BLaER1 treated with 17β-estradiol and CSF1 and Interleukin-3, amounts not matched to agents 10 nM and 100 nM (cell line): Measurements from ENCODE around the gene GYG1.

Experiments
- H3K27ac ChIP-seq, 11 experiments: shearing (Covaris generic); formaldehyde crosslinking; 2 replicates each; pipeline ENCODE4 v1.8.1; 2022
- H3K27me3 ChIP-seq, 11 experiments: shearing (Covaris generic); formaldehyde crosslinking; 2 replicates each; pipeline ENCODE4 v1.8.1; 2022
- H3K36me3 ChIP-seq, 11 experiments: shearing (Covaris generic); formaldehyde crosslinking; 2 replicates each; pipeline ENCODE4 v1.8.1; 2022
- H3K4me1 ChIP-seq, 10 experiments: shearing (Covaris generic); formaldehyde crosslinking; 2 replicates each; pipeline ENCODE4 v1.8.1; 2022
- H3K4me2 ChIP-seq, 11 experiments: shearing (Covaris generic); formaldehyde crosslinking; 2 replicates each; pipeline ENCODE4 v1.8.1; 2022
- H3K4me3 ChIP-seq, 10 experiments: shearing (Covaris generic); formaldehyde crosslinking; 2 replicates each; pipeline ENCODE4 v1.8.1; 2022
- H3K9ac ChIP-seq, 11 experiments: shearing (Covaris generic); formaldehyde crosslinking; 2 replicates each; pipeline ENCODE4 v1.8.1; 2022
- H3K9me3 ChIP-seq, 11 experiments: shearing (Covaris generic); formaldehyde crosslinking; replicated peaks in 1 of 11; 2 replicates each; pipeline ENCODE4 v1.8.1; 2022
- H4K20me1 ChIP-seq, 11 experiments: shearing (Covaris generic); formaldehyde crosslinking; 2 replicates each; pipeline ENCODE4 v1.8.1; 2022
- Cebpa-rat ChIP-seq, 11 experiments: shearing (Covaris generic); IDR thresholded peaks; 2 replicates each; pipeline ENCODE4 v1.8.1; 2022

Gene GYG1

DNA sequence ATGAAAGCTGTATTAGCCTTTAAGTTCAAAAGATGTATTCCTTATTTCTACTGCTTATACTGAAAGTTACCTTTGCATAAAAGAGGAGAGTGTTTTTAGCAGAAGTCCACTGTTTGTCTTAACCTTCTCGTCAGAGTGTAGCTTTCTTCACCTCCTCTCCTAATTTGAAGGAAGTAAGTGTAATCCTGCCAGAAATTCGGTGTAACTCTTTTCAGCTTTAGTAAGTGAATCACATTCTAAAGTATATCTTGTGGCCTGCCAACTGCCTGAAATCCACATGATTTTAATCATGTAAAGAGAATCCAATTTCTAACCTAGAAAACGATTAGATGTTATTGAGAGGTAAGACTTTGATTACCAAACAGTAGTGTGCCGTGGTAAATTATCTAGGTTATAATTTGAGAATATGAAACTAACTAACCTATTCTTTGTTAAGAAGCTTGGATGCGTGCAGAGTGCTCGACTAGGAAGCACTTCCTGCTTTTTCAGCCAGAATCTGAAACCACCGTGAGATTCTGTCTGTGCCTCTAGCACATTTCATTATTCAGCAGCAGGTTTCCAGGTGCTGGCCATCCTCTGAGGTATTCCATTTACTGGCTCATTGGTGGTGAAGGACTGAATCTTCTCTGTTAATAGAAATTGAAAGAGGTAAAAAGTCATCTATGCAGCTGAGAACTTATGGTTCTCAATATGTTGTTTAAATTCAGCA is 7.5 kb downstream of the GYG1 start:
- no peak overlapping the region for H3K27ac ChIP-seq

DNA sequence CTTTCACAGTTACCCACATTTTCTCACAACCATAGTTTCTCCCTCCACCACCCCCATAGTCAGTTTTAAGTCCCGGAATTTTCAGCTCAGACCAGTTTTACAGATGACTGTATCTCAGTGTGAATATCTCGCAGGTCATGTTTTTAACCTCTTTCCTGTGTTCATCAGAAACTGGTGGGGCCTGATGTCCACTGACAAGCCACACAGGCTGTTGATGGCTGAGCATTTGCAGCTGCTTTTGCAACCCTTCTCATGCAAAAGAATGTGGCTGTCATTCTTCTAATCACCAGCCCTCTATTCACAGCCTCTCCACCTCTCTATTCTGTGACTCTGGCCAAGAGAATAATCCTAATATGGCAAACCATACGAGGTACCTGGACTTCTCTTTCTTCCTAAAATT is 8.5 kb downstream of the GYG1 start:
- Histone ChIP-seq H3K27me3 (no peaks in the 10 kb centered on the region), H4K20me1 (peaks cover 0 to 29% (median 4%) of the 10 kb centered on the region in 11 experiments; a peak in 9 of 22 replicates), H3K27ac (no peak overlapping the region), H3K36me3 (peaks cover 55 to 90% (median 70%) of the 10 kb centered on the region in 11 experiments), H3K9ac (no peak overlapping the region), H3K4me3 (no peak overlapping the region), H3K9me3 (no peaks in the 10 kb centered on the region), H3K4me1 (peaks cover 13 to 33% (median 17%) of the 10 kb centered on the region in 10 experiments), H3K4me2 (no peak overlapping the region)
- TF ChIP-seq Cebpa-rat (IDR thresholded peaks at IDR 0.05): no peak

More for the DNA sequence above, 7.5 kb downstream of the GYG1 start:
- no peak for TF ChIP-seq Cebpa-rat (IDR thresholded peaks at IDR 0.05)
- Histone ChIP-seq H3K9ac (no peak overlapping the region), H3K27me3 (no peaks in the 10 kb centered on the region), H4K20me1 (peaks cover 0 to 30% (median 6%) of the 10 kb centered on the region in 11 experiments; a peak in 9 of 22 replicates), H3K9me3 (no peaks in the 10 kb centered on the region), H3K36me3 (peaks cover 64 to 91% (median 80%) of the 10 kb centered on the region in 11 experiments), H3K4me3 (no peak overlapping the region), H3K4me1 (peaks cover 5 to 28% (median 12%) of the 10 kb centered on the region in 10 experiments), H3K4me2 (peak overlapping the region in 3 of 11 experiments; percentile 8 to 27 (median 21); a peak in 2 of 22 replicates)

DNA sequence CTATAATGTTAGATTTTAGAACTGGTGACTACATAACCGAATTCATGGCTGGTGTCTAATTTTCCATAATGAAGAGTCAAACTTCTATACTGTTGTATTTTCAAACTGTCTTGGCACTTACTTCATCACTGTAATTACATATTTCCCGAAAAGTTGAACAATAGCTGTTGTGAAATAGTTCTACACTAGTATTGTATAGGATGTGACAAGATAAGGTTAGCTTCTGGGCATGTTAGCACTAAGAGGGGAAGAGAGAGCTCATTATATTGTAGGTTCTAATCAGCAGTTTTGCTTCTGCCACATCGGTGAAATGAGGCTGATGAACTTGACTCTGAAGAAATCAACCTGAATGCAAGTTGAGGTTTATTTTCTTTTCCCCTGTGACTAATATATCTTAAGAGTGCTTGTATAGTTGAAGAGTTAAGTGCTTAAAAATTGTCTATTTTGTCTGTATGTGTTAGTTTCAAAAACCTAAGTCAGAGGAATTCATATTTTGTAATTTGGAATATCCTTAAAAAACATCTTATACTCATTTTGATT is 8.9 kb downstream of the GYG1 start:
- H4K20me1 ChIP-seq: peaks cover 0 to 29% (median 4%) of the 10 kb centered on the region in 11 experiments; a peak in 9 of 22 replicates

DNA sequence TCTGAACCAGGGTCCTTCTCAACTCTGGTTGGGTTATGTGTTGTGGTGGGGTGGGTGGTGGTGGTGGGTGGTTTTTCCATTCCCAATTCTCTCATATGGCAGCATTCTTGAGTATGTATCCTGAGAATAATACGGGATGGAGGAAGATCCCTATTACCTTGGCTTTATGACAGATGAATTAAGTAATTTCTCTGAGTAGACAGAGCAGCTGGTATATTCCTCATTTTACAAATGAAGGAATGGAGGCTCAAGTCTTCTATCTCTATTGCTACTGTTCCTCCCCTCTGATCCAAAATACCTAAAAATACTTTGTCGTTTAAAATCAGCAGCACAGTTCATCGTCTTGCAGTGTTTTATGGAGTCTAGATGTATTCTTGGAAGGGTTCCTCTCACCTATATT is 10.4 kb downstream of the GYG1 start:
- H3K4me2 ChIP-seq: no peak overlapping the region
- peaks cover 13 to 34% (median 21%) of the 10 kb centered on the region in 10 experiments for H3K4me1 ChIP-seq
- TF ChIP-seq Cebpa-rat (IDR thresholded peaks at IDR 0.05): no peak
- H3K27ac ChIP-seq: no peak overlapping the region
- H3K9ac ChIP-seq: no peak overlapping the region
- peaks cover 36 to 85% (median 62%) of the 10 kb centered on the region in 11 experiments for H3K36me3 ChIP-seq
- no peaks in the 10 kb centered on the region for H3K9me3 ChIP-seq
- no peaks in the 10 kb centered on the region for H3K27me3 ChIP-seq
- no peak overlapping the region for H3K4me3 ChIP-seq
- H4K20me1 ChIP-seq: peaks cover 0 to 29% (median 4%) of the 10 kb centered on the region in 11 experiments; a peak in 9 of 22 replicates

More for the DNA sequence above, 8.9 kb downstream of the GYG1 start:
- Histone ChIP-seq H3K27ac (no peak overlapping the region), H3K36me3 (peaks cover 50 to 87% (median 66%) of the 10 kb centered on the region in 11 experiments), H3K4me3 (no peak overlapping the region), H3K4me2 (no peak overlapping the region), H3K27me3 (no peaks in the 10 kb centered on the region), H3K4me1 (peaks cover 13 to 34% (median 21%) of the 10 kb centered on the region in 10 experiments), H3K9me3 (no peaks in the 10 kb centered on the region), H3K9ac (no peak overlapping the region)
- TF ChIP-seq Cebpa-rat (IDR thresholded peaks at IDR 0.05): no peak

DNA sequence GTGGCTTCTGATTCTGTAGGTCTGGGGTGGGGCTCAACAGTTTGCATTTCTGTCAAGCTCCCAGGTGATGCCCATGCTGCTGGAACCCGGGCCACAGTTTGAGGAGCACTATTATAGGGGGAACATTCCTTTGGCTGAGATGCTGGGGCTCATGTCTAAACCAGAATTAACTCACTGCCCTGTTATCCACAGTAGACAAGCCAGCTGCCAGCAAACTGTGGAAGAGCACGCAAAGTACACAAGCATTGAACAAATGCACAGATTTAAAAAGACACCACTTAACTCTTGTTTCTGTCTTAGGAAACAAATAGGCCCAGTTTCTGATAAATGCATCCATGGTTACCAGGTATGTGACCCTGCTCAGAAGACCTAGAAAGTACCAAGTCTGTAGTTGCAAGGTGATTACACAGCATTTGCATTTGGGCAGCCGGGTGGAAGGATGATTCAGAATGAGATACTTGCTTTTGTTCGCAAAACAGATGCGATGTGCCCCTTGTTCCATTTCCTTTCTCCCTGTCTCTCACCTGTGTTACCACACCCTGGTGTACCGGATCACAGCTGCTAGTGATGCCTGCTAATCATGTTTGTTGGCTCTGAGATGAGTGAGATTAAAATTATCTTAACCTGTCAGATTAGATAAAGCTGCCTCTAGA is 12.4 kb downstream of the GYG1 start:
- H3K4me2 ChIP-seq: peak overlapping the region in 4 of 11 experiments; percentile 8 to 67 (median 58); a peak in 5 of 22 replicates
- no peak overlapping the region for H3K4me3 ChIP-seq
- H4K20me1 ChIP-seq: peaks cover 0 to 29% (median 4%) of the 10 kb centered on the region in 11 experiments; a peak in 9 of 22 replicates
- H3K36me3 ChIP-seq: peaks cover 31 to 88% (median 57%) of the 10 kb centered on the region in 11 experiments
- peaks cover 5 to 22% (median 20%) of the 10 kb centered on the region in 10 experiments; a peak in 19 of 20 replicates for H3K4me1 ChIP-seq
- H3K27me3 ChIP-seq: no peaks in the 10 kb centered on the region
- TF ChIP-seq Cebpa-rat (IDR thresholded peaks at IDR 0.05): no peak
- no peak overlapping the region for H3K9ac ChIP-seq
- H3K27ac ChIP-seq: no peak overlapping the region
- no peaks in the 10 kb centered on the region for H3K9me3 ChIP-seq

DNA sequence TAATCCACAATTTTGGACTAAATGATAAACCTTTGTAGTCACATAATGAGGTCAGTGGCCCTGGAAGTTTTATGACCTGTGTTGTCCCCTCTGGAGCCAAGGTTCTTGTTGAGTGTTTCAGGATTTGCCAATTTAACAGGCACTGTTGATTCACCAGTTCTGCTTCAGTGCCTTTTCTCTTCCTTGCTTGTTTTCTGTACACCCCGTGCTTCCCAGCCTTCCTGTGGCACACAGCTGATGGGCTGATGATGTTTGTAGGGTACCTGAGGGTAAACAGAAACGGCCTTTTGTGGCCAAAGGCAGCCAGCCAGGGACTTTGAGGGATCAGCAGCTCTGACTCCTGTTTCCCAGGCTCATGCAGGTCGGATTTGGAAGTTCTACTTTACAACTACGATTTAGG is 13.3 kb downstream of the GYG1 start:
- peak overlapping the region in 4 of 11 experiments; percentile 12 to 38 (median 20); a peak in 3 of 22 replicates for H3K27ac ChIP-seq
- H3K4me2 ChIP-seq: peak overlapping the region in 9 of 11 experiments; percentile 23 to 68 (median 61); a peak in 16 of 22 replicates
- H3K4me1 ChIP-seq: peaks cover 0 to 25% (median 21%) of the 10 kb centered on the region in 10 experiments; a peak in 18 of 20 replicates

DNA sequence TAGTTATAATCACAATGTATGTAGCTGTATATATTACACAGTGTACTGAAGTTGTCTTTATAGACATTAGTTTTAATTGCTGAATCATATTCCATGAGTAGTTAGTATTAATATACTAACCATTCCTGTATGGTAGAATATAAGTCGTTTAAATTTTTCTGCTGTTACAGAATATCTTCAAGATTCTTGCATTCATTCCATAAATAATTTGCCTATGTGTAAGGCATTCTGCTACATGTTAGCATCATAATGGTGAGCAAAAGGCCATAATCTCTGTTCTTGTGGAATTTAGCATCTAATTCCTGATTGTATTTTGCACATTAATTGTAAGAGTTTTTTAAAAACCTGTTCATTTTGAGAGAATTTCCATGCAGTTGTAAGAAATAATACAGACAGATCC is 14.1 kb downstream of the GYG1 start:
- Histone ChIP-seq H3K9ac (no peak overlapping the region), H3K36me3 (peaks cover 32 to 89% (median 59%) of the 10 kb centered on the region in 11 experiments), H4K20me1 (peaks cover 0 to 18% (median 4%) of the 10 kb centered on the region in 11 experiments; a peak in 9 of 22 replicates), H3K9me3 (no peaks in the 10 kb centered on the region), H3K27ac (no peak overlapping the region), H3K4me1 (peaks cover 0 to 29% (median 25%) of the 10 kb centered on the region in 10 experiments; a peak in 18 of 20 replicates), H3K4me3 (no peak overlapping the region), H3K27me3 (no peaks in the 10 kb centered on the region), H3K4me2 (no peak overlapping the region)
- no peak for TF ChIP-seq Cebpa-rat (IDR thresholded peaks at IDR 0.05)

More for the DNA sequence above, 13.3 kb downstream of the GYG1 start:
- peaks cover 0 to 20% (median 4%) of the 10 kb centered on the region in 11 experiments; a peak in 9 of 22 replicates for H4K20me1 ChIP-seq
- no peaks in the 10 kb centered on the region for H3K9me3 ChIP-seq
- H3K4me3 ChIP-seq: no peak overlapping the region
- peaks cover 32 to 89% (median 59%) of the 10 kb centered on the region in 11 experiments for H3K36me3 ChIP-seq
- H3K27me3 ChIP-seq: no peaks in the 10 kb centered on the region
- peak overlapping the region in 2 of 11 experiments; percentile 1 to 18; a peak in 1 of 22 replicates for H3K9ac ChIP-seq
- TF ChIP-seq Cebpa-rat (IDR thresholded peaks at IDR 0.05): no peak

DNA sequence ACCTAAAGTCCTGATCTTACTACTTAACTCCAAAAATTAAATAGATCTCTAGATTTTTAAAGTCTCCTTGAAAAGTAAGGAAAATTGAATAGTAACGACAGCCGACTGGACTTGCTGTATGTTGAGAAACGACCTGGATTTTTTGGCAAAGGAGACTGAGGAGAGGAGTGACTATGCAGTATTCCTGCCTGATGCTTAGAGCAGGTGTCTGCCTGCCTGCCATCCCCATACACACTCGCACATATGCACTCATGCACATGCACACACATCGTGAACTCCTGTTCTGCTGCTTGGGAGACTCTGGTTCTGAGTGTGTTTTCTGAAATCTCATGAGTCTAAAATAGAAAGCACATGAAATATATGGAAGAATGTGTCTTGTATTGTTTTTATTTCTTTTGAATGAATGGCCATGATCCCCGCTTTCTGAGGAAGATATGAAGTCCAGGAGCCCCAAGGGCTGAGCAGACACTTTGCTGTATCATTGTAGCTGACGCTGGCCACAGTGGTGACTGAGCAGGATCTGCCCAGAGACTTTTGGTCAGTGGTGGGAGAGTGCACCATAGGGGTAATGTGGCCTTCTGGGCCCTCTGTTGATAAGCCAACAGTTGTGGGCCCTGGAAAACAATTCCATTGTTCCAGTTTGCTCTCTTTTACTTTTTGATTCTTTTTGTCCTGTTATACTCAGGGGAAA is 16.4 kb downstream of the GYG1 start:
- Histone ChIP-seq H3K9me3 (no peaks in the 10 kb centered on the region), H3K4me2 (no peak overlapping the region), H3K36me3 (peaks cover 53 to 89% (median 72%) of the 10 kb centered on the region in 11 experiments)

More for the DNA sequence above, 16.4 kb downstream of the GYG1 start:
- TF ChIP-seq Cebpa-rat (IDR thresholded peaks at IDR 0.05): no peak
- no peaks in the 10 kb centered on the region for H3K27me3 ChIP-seq
- H3K4me3 ChIP-seq: no peak overlapping the region
- H3K9ac ChIP-seq: no peak overlapping the region
- H3K4me1 ChIP-seq: peaks cover 0 to 29% (median 25%) of the 10 kb centered on the region in 10 experiments; a peak in 18 of 20 replicates
- H4K20me1 ChIP-seq: peaks cover 0 to 17% (median 4%) of the 10 kb centered on the region in 11 experiments; a peak in 9 of 22 replicates
- H3K27ac ChIP-seq: no peak overlapping the region
